GM04504 (cell line): ENCODE results near the gene IL1RAP.
"Not testable (repeated sequence)": the region's sequence is repeated elsewhere in the genome, so short reads cannot be mapped to it uniquely, and the experiment has no call there.

ENCODE experiments used
- DNase-seq: peaks from one replicate; pipeline ENCODE4 v3.0.0-alpha.2; 2012; ENCODE audit warnings: low read depth

Gene IL1RAP

GRCh38 chr3:190513409-190514370 is at the start of gene IL1RAP:
Gene IL1RAP (plus strand): TSS chr3:190514085. CDS start chr3:190564290, 50,205 bp downstream.
- peak; percentile 88 for DNase-seq

- DNase-seq = no peak
These were observed 46.0 kb upstream of the IL1RAP start for GRCh38 chr3:190467922-190468321.

- DNase-seq = not testable (repeated sequence)
These were observed 40.6 kb upstream of the IL1RAP start for GRCh38 chr3:190473261-190473660.

- no peak for DNase-seq
These were observed 32.1 kb upstream of the IL1RAP start for GRCh38 chr3:190481779-190482178.

- DNase-seq = no peak
These were observed 27.9 kb upstream of the IL1RAP start for GRCh38 chr3:190485830-190486532.

GRCh38 chr3:190486533-190486864 is 27.4 kb upstream of the IL1RAP start:
- no peak for DNase-seq

GRCh38 chr3:190486908-190487607 is 26.8 kb upstream of the IL1RAP start:
- no peak for DNase-seq

- no peak for DNase-seq
These were observed 22.3 kb upstream of the IL1RAP start for GRCh38 chr3:190491533-190492054.

GRCh38 chr3:190492129-190492528 is 21.8 kb upstream of the IL1RAP start:
- DNase-seq = no peak

GRCh38 chr3:190492966-190493365 is 20.9 kb upstream of the IL1RAP start:
- DNase-seq = no peak

GRCh38 chr3:190494907-190495306 is 19.0 kb upstream of the IL1RAP start:
- DNase-seq = no peak

- DNase-seq = no peak
These were observed 18.5 kb upstream of the IL1RAP start for GRCh38 chr3:190495354-190495753.

GRCh38 chr3:190495796-190496195 is 18.1 kb upstream of the IL1RAP start:
- no peak for DNase-seq

- no peak for DNase-seq
These were observed 17.0 kb upstream of the IL1RAP start for GRCh38 chr3:190496859-190497258.

GRCh38 chr3:190497811-190498210 is 16.1 kb upstream of the IL1RAP start:
- no peak for DNase-seq

GRCh38 chr3:190498293-190498692 is 15.6 kb upstream of the IL1RAP start:
- DNase-seq = no peak

GRCh38 chr3:190499122-190499521 is 14.8 kb upstream of the IL1RAP start:
- DNase-seq = no peak

GRCh38 chr3:190502946-190503345 is 10.9 kb upstream of the IL1RAP start:
- DNase-seq = no peak

GRCh38 chr3:190504354-190505125 is 9.3 kb upstream of the IL1RAP start:
- no peak for DNase-seq

- DNase-seq = no peak
These were observed 8.4 kb upstream of the IL1RAP start for GRCh38 chr3:190505381-190506003.

- DNase-seq = no peak
These were observed 7.6 kb upstream of the IL1RAP start for GRCh38 chr3:190506271-190506670.
